GM21526 (cell line): ENCODE data around the gene RPS6KL1.

Experiments
- ATAC-seq: cut with Tn5 transposase; IDR thresholded peaks from one replicate; pipeline ENCODE4 v1.9.1; 2021; ENCODE audit warnings: moderate library complexity; ENCODE audit not compliant: unreplicated experiment, low FRiP score

Gene RPS6KL1

GRCh38 chr14:74952180-74952665 is 29.2 kb upstream of the RPS6KL1 start:
- no peak for ATAC-seq

DNA sequence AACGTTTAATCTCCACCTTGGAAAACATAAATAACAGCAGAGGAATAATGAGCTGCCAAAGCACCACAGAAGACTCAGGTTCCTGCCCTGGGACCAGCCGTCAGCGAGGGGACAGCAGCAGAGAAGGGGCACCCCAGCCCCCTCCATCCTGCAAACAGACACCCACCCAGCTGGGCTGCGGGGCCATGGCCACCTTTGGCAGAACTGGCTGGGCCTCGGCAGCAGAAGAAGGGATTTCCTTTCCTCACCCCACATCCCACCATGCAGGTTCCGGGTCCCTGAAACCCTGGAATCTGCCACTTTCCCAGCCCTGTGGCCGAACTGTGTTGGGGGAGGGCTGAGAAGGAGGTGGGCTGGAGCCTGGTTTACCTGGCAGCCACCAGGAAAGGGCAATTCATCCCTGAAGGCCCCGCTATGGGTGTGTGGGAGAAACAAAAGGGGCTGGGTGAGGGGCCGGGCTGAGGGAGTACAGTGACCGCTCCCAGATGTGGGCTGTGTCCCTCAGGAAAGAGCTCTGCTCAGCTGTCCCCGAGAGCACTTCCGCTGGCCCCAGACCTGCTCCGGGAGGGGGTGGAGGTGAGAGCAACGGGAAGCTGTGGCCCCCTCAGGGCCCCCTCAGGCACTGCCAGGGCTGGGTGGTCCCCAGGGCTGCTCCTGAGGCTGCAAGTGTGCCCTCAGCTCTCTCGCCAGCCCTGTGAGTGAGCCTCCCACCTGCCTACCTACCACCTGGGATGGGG is 28.6 kb upstream of the RPS6KL1 start:
- no peak for ATAC-seq

GRCh38 chr14:74950795-74951442 is 27.9 kb upstream of the RPS6KL1 start:
- no peak for ATAC-seq

GRCh38 chr14:74949859-74950573 is 27.0 kb upstream of the RPS6KL1 start:
- no peak for ATAC-seq

DNA sequence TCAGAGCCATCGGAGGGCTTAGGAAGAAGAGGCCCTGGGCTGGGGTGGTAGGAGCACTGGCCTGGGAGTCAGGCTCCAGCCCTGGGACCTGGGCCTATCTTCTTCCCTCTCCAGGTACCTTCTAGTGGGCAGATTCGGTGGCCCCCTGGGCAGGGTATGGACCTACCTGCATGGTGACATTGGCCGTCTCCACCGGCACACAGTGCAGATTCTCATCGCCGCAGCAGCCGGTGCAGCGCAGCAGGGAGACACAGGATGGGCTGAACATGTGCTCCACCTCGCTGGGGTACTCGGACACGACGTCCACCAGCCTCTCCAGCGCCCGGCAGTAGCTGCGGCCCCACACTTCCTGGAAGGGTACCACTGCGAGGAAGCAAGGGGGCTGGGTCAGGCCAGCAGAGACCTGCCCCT is 26.1 kb upstream of the RPS6KL1 start:
- no peak for ATAC-seq

GRCh38 chr14:74948228-74949175 is 25.4 kb upstream of the RPS6KL1 start:
- ATAC-seq = no peak

GRCh38 chr14:74947353-74948227 is 24.5 kb upstream of the RPS6KL1 start:
- ATAC-seq = no peak

GRCh38 chr14:74946659-74947281 is 23.7 kb upstream of the RPS6KL1 start:
- no peak for ATAC-seq

DNA sequence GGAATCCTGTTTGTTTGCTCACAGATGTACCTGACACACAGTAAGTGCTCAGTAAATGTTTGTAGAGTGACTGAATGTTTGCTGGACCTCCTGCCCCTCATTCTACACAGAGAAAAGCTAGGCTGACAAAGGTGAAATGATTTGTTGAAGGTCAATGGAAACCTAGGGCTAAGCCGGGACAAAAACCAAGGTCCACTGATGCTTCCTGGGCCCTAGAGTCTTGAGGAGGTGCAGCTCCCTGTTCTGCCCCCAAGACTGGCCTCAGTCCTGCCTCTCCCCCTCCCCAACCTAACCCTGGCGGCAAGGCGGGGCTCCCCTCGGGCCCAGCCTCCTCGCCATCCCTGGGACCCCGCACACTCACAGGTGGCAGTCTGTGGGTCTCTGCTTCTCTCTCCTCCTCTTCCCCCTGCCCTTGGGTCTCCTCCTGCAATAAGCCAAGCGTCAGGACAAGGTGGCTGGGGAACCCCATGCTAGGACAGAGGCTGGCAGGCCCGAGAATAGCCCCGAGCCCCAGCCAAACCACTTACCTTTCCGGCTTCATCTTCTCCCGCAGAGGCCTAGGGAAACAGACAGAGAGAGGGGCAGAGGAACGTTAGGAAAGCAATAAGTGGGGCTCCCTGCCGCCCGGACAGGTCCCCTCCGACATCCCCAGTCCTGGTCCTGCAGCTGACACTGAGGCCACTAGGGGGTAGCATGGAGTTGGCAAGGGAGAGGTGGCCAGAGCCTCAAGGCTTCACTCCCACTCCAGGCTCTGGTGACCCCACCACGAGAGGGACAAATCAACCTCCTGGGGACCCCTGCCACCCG is 23.0 kb upstream of the RPS6KL1 start:
- no peak for ATAC-seq

DNA sequence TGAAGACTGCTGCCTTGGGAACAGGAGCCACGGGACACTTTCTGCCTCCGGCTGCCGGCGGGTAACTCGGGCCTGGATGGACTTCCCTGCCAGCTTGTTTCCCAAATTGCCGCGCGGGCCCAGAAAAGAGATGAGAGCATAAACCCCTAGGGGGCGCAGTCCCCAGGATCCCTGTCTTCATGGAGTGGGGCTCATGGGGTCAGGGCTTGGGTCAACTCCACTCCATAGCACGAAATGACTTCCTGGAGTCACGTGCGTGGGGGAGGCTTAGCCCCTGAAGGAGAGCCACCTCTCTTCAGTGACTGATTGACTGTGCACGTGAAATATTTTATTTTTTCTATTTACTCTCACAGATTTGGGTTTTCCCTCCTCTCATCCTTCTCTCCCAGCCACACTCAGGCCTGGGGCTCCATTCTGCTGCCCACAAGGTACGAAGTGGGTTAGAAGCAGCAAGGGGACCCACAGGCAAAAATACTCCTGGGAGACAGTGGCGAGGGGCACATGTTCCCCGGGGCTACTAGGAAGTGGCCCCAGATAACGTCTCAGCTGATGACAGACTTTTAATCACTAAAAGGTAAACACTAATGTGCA is 22.3 kb upstream of the RPS6KL1 start:
- no peak for ATAC-seq

- no peak for ATAC-seq
Measured at GRCh38 chr14:74942608-74943007, 19.5 kb upstream of the RPS6KL1 start.

DNA sequence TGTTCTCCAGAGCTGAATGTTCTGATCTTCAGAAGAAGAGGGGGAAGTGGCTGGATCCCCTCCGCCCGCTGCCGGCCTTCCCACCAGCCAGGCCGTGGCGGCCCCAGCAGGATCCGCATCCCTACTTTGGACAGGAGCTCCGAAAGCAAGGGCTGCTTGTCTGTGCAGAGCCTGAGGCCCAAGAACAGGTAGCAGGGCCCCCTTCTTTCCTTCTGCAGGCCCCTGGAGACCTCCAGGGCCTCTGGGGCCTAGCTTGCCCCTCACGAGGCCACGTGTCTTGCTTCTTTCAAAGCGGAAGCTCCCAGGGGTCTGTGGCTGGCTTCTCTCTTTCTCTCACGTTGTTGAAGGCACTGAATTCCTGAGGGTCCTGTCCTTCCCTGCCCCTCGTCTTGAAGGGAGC is 19.1 kb upstream of the RPS6KL1 start:
- ATAC-seq = no peak

GRCh38 chr14:74941676-74942097 is 18.6 kb upstream of the RPS6KL1 start:
- no peak for ATAC-seq

GRCh38 chr14:74940956-74941565 is 18.0 kb upstream of the RPS6KL1 start:
- no peak for ATAC-seq

GRCh38 chr14:74938531-74939495 is 15.8 kb upstream of the RPS6KL1 start:
- ATAC-seq = no peak

DNA sequence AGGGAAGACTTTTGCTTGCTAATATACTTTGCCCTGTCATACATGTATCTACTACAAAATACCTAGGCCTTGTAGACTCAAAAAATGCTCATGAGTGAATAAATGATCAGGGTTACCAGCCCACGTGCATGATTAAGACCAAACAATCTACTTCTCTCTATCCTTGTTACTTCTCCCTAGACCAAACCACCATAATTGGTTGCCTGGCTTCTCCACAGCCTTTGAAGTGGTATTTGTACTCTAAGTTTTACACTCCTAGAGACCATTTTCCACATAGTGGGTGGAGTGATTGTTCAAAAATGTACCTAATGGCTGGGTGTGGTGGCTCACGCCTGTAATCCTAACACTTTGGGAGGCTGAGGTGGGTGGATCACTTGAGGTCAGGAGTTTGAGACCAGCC is 14.1 kb upstream of the RPS6KL1 start:
- no peak for ATAC-seq
